RKO (cell line): ENCODE measurements around the gene RECQL5.
A peak's percentile ranks its signal among the peaks of the same experiment; 100 is the strongest.
"Not testable (repeated sequence)": the region's sequence is repeated elsewhere in the genome, so short reads cannot be mapped to it uniquely, and the experiment has no call there.

Experiments used
- DNase-seq: peaks from one replicate; pipeline ENCODE4 v3.0.0-alpha.2; 2016; ENCODE audit warnings: low spot score

Gene RECQL5

DNA sequence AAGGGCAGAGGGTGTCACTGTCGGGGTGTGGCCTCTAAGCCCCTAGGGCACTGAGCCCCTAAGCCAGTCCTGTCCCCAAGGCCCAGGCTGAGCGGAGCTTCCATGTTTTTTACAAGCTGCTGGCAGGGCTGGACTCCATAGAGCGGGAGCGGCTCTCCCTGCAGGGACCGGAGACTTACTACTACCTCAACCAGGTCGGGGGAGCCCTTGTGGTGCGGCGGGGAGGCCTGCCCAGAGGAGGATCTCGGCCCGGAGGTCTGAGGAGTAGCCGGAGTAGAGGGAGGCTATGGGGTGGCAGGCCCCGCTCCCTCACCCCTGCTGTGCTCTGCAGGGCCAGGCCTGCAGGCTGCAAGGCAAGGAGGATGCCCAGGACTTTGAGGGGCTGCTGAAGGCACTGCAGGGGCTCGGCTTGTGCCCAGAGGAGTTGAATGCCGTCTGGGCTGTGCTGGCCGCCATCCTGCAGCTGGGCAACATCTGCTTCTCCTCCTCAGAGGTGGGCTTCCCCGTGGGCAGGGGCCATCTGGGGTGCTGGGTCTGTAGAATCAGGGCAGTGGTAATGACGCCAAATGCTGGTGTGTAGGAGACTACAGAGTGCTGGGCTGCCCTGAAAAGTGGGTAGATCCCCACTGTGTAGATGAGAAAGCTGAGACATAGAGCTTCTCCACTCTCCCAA lies 74.5 kb downstream of the RECQL5 start:
- no peak for DNase-seq

GRCh38 chr17:75591722-75592302 lies 75.1 kb downstream of the RECQL5 start:
- DNase-seq: no peak

DNA sequence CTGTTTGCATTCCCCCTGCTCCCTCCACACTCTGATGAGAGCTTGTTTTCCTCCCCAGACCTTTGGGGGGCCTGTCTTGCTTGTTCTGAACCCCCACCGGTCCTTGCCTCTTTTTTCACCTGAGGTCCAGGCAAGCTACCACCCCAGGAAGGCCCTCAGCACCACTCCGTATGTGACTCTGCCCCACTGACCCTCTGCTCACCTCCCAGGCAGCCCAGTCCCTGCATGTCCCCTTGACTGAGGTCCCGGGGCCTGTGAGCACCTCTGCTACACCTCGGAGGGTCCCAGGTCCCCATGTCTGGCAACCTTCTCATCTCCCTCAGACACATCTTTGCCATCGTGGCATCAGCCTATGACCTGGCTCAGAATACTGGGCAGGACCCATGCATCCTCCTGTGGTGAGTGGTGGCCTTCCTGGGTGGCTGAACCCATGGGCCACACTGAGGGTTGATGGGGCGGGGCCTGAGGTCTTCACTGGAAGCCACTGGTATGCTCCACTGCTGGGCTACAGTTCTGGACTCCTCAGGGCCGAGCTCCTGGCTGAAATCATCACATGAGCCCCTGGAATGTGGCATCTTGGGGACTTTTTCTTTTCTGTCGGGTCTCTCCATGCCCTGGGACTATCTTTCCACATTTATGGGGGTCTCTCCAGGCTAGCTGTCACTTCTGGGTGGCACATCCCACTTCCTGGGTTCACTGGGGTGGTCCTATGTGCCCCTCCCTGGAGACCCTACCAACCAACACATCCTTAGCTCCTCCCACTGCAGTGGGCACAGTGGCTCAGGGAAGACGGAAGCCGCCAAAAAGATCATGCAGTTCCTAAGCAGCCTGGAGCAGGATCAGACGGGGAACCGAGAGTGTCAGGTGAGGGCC lies 75.9 kb downstream of the RECQL5 start:
- no peak for DNase-seq

- DNase-seq: no peak
These were observed 76.6 kb downstream of the RECQL5 start for GRCh38 chr17:75590314-75590761.

- no peak for DNase-seq
These were observed 77.0 kb downstream of the RECQL5 start for GRCh38 chr17:75589919-75590303.

GRCh38 chr17:75589012-75589918 lies 77.7 kb downstream of the RECQL5 start:
- peak; percentile 84 for DNase-seq

DNA sequence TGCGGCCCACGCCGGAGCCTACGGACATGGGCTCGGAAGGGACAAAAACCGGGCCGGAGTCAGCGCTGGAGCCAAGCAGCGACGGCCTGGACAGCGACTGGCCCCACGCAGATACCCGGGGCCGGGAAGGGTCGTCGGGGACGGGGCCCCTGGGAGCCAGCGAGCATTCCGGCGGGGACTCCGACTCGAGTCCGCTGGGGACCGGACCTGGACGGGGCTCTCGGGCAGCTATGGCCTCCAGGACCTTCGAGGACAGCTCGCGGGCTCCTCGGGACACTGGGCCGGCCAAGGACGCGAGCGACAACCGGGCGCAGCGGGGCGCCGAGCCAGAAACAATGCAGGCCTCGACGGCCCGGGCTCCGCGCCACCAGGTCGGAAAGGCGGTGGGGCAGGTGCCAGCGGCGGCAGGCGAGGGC lies 78.3 kb downstream of the RECQL5 start:
- DNase-seq: no peak

DNA sequence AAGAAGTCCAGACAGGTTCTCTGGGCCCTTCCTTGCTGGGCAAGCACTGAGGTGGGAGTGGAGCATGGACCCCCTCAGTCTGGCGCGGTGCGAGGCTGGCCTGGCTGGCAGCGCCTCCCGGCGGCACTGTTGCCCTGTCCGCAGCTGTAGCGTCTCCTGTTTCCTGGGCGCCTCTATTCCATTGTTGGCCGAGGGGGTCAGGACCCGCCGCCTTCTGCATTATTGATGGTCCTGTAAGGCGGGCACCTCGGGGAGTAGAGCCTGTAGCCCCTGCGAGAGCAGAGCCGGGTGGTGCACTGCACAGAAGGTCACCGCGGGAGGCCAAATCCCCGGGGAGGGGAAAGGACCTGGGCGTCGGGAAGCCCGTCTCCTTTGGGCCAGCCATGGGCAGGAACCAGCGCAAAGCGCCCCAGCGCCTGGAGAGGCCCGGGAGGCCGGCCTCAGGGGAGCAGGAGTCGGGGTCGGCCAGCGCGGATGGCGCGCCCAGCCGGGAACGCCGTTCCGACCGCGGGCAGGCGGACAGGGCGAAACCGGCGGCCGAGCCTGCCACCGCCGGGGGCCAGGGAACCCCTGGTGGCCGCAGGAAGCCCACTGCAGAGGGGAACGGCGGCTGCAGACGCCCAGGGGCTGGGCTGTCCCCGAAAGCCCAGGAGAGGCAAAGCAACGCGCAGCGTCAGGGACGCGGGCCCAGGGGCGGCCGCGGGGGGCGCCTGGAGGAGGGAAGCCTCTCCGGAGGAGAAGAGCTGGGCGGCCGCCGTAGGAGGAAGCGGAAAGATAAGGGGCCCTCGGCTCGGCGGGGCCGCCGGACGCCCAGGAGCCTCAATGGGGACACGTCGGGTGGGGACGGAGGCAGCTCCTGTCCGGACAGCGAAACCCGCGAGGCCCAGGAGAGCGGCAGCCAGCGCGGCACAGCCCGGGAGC lies 79.0 kb downstream of the RECQL5 start, which contains the start of gene MYO15B:
Gene MYO15B (plus strand): TSS at position 126 of the 921 bp plus-strand sequence. CDS start 258 bp downstream, at position 384.
- DNase-seq: no peak

- no peak for DNase-seq
These were observed 82.1 kb downstream of the RECQL5 start for GRCh38 chr17:75584849-75585175.

DNA sequence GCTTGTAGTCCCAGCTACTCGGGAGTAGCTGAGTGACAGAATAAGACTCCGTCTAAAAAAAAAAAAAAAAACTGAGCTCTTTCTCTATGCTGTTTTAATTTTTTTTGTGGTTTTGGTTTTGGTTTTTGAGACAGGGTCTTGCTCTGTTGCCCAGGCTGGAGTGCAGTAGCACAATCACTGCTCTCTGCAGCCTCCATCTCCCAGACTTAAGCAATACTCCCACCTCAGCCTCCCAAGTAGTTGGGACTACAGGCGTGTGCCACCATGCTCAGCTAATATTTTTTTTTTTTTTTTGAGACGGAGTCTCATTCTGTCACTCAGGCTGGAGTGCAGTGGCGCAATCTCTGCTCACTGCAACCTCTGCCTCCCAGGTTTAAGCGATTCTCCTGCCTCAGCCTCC lies 83.8 kb downstream of the RECQL5 start:
- not testable (repeated sequence) for DNase-seq

GRCh38 chr17:75581121-75581725 lies 85.7 kb downstream of the RECQL5 start:
- not testable (repeated sequence) for DNase-seq
